BE2C (cell line): ENCODE results near the gene CYGB.
"Not testable (repeated sequence)": the region's sequence is repeated elsewhere in the genome, so short reads cannot be mapped to it uniquely, and the experiment has no call there.

ENCODE experiments used
- DNase-seq: peaks from one replicate; pipeline ENCODE4 v3.0.0-alpha.2; 2020
- H3K27me3 ChIP-seq: fragments of 250-450 bp; sonication (Bioruptor Pico); 2 replicates; pipeline ENCODE4 v1.5.1; 2020; ENCODE audit warnings: mild to moderate bottlenecking
- H3K36me3 ChIP-seq: fragments of 250-450 bp; sonication (Bioruptor Pico); 2 replicates; pipeline ENCODE4 v1.5.1; 2020; ENCODE audit warnings: mild to moderate bottlenecking
- H3K4me1 ChIP-seq: fragments of 250-450 bp; sonication (Bioruptor Pico); 2 replicates; pipeline ENCODE4 v1.5.1; 2020
- H3K4me3 ChIP-seq: 2 replicates; pipeline ENCODE4 v1.5.1; 2011; ENCODE audit warnings: low read depth, low read length
- H3K9me3 ChIP-seq: fragments of 250-450 bp; sonication (Bioruptor Pico); 2 replicates; pipeline ENCODE4 v1.5.1; 2020
- TF ChIP-seq, protein P1 (sequence below): IDR thresholded peaks from 2 replicates; pipeline ENCODE4 v1.5.1; 2012; ENCODE audit warnings: mild to moderate bottlenecking, low read depth, low read length

The CYGB gene

DNA sequence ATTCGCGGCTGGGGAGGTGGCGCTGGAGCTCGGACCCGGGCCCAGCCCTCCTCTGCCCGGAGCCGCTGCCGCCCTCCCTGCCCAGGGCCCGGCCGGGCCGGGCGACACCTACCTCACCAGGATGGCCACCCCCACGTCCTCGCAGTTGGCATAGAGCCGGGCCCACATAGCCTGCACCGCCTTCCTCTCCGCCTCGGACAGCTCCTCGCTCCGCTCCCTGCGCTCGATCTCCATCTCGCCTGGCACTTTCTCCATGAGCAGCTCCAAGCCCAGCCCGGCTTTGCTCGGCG lies 276 bp downstream of the CYGB start:
- Histone ChIP-seq H3K4me3 (peak overlapping the region; percentile 84), H3K4me1 (peaks cover 37% of the 10 kb centered on the region), H3K9me3 (no peaks in the 10 kb centered on the region), H3K27me3 (no peaks in the 10 kb centered on the region), H3K36me3 (peaks cover 46% of the 10 kb centered on the region)
- TF ChIP-seq, protein P1, sequence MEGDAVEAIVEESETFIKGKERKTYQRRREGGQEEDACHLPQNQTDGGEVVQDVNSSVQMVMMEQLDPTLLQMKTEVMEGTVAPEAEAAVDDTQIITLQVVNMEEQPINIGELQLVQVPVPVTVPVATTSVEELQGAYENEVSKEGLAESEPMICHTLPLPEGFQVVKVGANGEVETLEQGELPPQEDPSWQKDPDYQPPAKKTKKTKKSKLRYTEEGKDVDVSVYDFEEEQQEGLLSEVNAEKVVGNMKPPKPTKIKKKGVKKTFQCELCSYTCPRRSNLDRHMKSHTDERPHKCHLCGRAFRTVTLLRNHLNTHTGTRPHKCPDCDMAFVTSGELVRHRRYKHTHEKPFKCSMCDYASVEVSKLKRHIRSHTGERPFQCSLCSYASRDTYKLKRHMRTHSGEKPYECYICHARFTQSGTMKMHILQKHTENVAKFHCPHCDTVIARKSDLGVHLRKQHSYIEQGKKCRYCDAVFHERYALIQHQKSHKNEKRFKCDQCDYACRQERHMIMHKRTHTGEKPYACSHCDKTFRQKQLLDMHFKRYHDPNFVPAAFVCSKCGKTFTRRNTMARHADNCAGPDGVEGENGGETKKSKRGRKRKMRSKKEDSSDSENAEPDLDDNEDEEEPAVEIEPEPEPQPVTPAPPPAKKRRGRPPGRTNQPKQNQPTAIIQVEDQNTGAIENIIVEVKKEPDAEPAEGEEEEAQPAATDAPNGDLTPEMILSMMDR, result no peak
- peak; percentile 54 for DNase-seq

GRCh38 chr17:76536511-76537287 lies 810 bp downstream of the CYGB start:
- Histone ChIP-seq H3K36me3 (peaks cover 51% of the 10 kb centered on the region), H3K9me3 (no peaks in the 10 kb centered on the region), H3K4me1 (peaks cover 34% of the 10 kb centered on the region), H3K27me3 (no peaks in the 10 kb centered on the region), H3K4me3 (peak overlapping the region; percentile 84)
- TF ChIP-seq, protein P1, result no peak
- no peak for DNase-seq

GRCh38 chr17:76535788-76536510 lies 1.6 kb downstream of the CYGB start:
- TF ChIP-seq, protein P1, result no peak
- no peaks in the 10 kb centered on the region for H3K27me3 ChIP-seq
- no peaks in the 10 kb centered on the region for H3K9me3 ChIP-seq
- no peak for DNase-seq
- peak overlapping the region; percentile 84 for H3K4me3 ChIP-seq
- H3K4me1 ChIP-seq, result peaks cover 34% of the 10 kb centered on the region
- H3K36me3 ChIP-seq, result peaks cover 58% of the 10 kb centered on the region

GRCh38 chr17:76534831-76535732 lies 2.4 kb downstream of the CYGB start:
- TF ChIP-seq, protein P1, result no peak
- Histone ChIP-seq H3K27me3 (no peaks in the 10 kb centered on the region), H3K36me3 (peaks cover 67% of the 10 kb centered on the region), H3K4me3 (peak overlapping the region; percentile 84), H3K4me1 (peaks cover 37% of the 10 kb centered on the region), H3K9me3 (no peaks in the 10 kb centered on the region)
- no peak for DNase-seq

DNA sequence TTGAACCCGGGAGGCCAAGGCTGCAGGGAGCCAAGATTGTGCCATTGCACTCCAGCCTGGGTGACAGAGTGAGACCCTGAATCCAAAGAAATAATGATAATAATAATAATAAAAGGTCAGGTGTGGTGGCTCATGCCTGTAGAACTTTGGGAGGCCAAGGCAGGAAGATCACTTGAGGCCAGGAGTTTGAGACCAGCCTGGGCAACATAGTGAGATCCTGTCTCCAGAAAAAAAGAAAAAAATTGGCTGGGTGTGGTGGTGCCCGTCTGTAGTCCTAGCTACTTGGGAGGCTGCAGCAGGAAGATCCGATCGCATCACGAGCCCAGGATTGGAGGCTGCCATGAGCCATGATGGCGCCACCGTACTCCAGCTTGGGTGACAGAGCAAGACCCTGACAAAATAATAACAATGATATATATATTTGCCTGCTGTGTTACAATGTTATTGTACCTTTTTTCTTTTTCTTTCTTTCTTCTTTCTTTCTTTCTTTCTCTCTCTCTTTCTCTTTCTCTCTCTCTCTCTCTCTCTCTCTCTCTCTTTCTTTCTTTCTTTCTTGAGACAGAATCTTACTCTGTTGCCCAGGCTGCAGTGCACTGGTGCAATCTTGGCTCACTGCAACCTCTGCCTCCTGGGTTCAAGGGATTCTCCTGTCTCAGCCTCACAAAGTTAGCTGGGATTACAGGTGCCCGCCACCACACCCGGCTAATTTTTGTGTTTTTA lies 3.7 kb downstream of the CYGB start:
- H3K4me1 ChIP-seq, result peaks cover 38% of the 10 kb centered on the region
- DNase-seq, H3K27me3 ChIP-seq: not testable (repeated sequence)

More for the DNA sequence above, 3.7 kb downstream of the CYGB start:
- not testable (repeated sequence) for H3K9me3 ChIP-seq
- H3K36me3 ChIP-seq, result peaks cover 73% of the 10 kb centered on the region
- peak overlapping the region; percentile 84; the same call in 1 of the 2 replicates for H3K4me3 ChIP-seq
